AG10803 (cell line): ENCODE data around the gene NUP210L.

ENCODE experiments used
- DNase-seq: peaks from one replicate; pipeline ENCODE4 v3.0.0; 2010; ENCODE audit warnings: low read depth
- H3K4me3 ChIP-seq: 2 replicates; pipeline ENCODE4 v1.5.1; 2011; ENCODE audit warnings: mild to moderate bottlenecking, low read length, control low read depth
- TF ChIP-seq, protein P1 (sequence below): conservative IDR thresholded peaks from 2 replicates; pipeline ENCODE4 v1.5.1; 2011; ENCODE audit warnings: mild to moderate bottlenecking, low read length, control low read depth, inconsistent platforms

The NUP210L gene

DNA sequence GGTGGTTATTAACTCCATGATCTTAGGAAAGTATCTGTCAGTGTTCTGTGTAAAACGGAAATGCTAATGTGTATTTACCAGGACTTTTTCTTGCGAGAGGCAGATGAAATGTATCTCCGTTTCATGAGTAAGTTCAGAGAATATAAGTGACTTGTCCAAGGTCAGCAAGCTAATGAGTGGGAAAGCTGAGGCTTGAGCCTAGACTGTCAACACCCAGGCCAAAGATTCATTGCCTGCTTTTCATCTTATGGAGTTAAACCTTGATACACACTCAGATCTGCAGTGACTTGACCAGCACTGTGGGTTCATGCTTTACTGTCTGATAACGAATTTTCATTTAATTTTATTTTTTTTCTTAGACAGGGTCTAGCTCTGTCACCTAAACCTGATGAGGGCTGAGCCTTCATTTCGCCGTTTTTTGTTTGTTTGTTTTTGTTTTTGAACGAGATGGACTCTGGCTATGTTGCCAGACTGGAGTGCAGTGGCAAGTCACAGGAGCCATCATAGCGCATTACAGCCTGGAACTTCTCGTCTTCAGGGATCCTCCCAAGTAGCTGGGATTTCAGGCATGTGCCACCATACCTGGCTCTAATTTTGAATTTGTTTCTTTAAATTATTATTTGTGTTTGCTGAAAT, 176.5 kb downstream of the NUP210L start:
- TF ChIP-seq, protein P1, sequence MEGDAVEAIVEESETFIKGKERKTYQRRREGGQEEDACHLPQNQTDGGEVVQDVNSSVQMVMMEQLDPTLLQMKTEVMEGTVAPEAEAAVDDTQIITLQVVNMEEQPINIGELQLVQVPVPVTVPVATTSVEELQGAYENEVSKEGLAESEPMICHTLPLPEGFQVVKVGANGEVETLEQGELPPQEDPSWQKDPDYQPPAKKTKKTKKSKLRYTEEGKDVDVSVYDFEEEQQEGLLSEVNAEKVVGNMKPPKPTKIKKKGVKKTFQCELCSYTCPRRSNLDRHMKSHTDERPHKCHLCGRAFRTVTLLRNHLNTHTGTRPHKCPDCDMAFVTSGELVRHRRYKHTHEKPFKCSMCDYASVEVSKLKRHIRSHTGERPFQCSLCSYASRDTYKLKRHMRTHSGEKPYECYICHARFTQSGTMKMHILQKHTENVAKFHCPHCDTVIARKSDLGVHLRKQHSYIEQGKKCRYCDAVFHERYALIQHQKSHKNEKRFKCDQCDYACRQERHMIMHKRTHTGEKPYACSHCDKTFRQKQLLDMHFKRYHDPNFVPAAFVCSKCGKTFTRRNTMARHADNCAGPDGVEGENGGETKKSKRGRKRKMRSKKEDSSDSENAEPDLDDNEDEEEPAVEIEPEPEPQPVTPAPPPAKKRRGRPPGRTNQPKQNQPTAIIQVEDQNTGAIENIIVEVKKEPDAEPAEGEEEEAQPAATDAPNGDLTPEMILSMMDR = no peak
- peak overlapping the region; percentile 99 for H3K4me3 ChIP-seq
- no peak for DNase-seq

DNA sequence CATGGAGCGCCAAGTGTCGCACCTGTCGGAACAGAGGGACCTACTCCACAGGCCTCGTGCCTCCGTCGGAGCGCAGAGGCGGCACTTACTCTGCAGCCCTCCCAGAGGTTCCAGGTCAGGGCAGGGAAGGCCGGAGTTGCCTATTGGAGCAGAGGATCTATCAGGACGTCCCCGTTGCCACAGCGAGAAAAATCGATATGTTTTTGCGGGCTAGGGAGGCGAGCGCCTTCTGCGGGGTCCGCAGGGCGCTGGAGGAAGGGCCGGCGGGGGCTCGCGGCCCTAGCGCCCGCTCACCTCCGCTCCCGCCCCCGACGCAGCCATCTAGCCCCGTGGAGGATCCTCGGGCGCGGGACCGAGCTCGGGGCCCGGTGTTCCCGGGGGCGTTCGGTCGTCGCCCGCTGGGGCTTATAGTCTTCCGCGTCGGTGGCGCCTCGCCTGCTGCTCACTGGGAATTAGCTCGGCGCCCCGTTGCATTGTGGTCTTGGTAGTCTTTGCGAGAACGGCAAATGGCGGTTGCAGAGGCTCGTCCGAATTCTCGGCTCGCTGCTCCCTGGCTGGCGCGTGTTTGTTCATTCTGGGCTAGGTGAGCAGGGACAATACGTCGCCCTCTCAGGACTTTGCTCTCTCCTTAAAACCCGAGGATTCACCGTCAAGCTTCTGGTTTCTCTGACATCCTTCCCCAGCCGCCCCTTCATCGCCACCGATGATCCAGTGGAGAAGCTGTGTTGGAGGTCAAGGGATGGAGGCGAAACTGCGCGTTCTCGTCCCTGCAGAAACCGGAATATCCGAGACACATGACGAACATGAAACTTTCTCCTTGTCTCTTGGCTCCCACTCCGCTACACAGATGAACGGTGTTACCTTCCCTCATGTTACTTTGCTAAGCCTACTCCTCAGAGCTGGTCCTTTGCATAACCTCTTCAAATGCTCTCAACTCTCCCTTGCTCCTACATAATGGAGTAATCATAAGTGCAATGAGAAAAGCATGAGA, 177.3 kb downstream of the NUP210L start, which contains the start of gene JTB:
JTB (minus strand) TSS at position 425 of the 991 bp plus-strand sequence; CDS start at position 3, 422 bp downstream.
- peak; percentile 74 for DNase-seq
- H3K4me3 ChIP-seq = peak within 1 kb of the TSS; percentile 99
- TF ChIP-seq, protein P1 = no peak

DNA sequence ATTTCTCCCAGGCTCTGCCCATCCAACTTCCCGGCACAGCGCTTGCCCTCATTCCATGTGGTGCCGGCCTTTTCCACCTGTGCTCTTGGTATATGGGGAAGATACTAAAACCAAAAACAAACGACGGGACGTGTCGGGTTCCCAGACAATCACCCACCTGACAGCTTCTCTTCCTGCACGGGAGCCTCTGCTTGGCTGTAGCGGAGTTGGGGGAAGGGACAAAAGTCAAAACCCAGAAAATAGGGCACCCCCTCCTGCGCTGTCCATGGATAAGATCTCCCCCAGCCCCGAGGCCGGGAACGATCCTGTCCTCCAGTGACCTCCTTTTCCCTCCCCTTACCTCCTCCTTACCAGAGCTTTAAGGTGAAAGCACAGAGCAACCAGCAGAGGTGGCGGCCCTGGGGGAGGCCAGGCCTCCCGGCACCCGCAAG, 178.0 kb downstream of the NUP210L start:
- TF ChIP-seq, protein P1 = no peak
- DNase-seq = no peak
- H3K4me3 ChIP-seq = peak overlapping the region; percentile 99

DNA sequence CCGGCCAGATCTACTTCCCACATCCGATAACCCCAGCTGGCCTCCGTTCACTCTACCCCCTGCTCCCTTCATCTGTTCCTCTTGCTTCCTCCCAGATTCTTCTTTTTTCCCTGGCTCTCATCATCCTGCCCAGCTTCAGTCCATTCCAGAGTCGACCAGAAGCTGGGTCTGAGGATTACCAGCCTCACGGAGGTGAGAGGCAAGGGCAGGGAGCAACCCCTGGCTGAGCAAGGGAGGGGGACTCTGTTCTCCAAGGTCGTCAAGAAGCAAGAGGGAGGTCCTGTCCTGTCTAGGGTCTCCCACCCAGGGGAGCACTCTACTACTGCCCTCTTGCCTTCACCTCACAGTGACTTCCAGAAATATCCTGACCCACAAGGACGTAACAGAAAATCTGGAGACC, 181.3 kb downstream of the NUP210L start:
- H3K4me3 ChIP-seq = no peak overlapping the region
- no peak for DNase-seq
- TF ChIP-seq, protein P1 = no peak

DNA sequence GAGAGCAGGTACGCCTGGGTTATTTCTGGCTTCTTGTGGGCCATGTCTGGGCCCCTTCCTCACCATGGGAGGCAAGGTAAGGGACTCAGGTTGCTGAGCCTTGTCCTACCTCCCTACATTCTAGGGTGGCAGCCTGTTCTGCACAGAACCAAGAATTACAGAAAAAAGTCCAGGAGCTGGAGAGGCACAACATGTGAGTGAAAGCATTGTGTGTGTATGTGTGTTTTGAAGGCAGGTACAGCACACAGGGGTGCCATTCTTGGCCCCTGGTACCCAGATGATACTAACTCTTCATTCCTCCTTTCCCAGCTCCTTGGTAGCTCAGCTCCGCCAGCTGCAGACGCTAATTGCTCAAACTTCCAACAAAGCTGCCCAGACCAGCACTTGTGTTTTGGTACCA, 181.8 kb downstream of the NUP210L start:
- no peak for DNase-seq
- no peak overlapping the region for H3K4me3 ChIP-seq
- TF ChIP-seq, protein P1 = no peak

DNA sequence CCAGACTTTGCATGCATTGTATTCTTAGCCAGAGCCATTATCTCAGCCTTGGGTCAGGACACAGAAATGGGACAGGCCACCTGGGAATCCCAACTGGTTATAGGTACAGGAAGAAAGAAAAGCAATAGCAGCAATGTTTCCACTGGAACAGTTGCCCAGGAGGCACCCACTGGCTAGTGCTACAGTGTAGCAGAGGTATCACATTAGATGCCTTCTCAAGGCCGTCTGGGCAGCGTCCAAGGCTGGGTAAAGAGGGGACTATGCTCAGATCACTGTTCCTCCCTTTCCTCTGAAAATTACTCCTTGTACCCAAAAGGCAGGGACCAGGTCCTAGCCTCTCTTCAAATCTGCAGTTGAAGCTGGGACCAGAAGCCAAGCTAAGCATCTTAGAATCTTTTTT, 184.5 kb downstream of the NUP210L start:
- TF ChIP-seq, protein P1 = no peak
- H3K4me3 ChIP-seq = no peak overlapping the region
- no peak for DNase-seq
